AG09319 (cell line): Measurements from ENCODE around the gene ANKEF1.

Experiments used
- DNase-seq: peaks from one replicate; pipeline ENCODE4 v3.0.0-alpha.2; 2010; ENCODE audit warnings: low read depth; ENCODE audit errors: extremely low read depth
- TF ChIP-seq, protein P1 (sequence below): IDR thresholded peaks from 2 replicates; pipeline ENCODE4 v1.5.1; 2011; ENCODE audit warnings: low read depth, mild to moderate bottlenecking, inconsistent platforms, low read length, moderate library complexity

Gene ANKEF1

DNA sequence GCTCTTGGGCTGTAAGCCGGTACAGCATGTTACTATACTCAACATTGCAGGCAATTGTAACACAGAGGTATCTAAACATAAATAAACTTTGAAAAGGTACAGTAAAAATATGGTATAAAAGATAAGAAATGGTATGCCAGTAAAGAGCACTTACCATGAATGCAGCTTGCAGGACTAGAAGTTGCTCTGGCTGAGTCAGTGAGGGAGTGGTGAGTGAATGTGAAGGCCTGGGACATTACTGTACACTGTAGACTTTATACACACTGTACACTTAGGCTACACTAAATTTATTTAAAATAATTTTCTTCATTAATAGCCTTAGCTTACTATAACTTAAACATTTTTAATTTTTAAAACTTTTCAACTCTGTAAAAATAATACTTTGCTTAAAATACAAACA is 37.8 kb upstream of the ANKEF1 start:
- no peak for DNase-seq
- TF ChIP-seq, protein P1, sequence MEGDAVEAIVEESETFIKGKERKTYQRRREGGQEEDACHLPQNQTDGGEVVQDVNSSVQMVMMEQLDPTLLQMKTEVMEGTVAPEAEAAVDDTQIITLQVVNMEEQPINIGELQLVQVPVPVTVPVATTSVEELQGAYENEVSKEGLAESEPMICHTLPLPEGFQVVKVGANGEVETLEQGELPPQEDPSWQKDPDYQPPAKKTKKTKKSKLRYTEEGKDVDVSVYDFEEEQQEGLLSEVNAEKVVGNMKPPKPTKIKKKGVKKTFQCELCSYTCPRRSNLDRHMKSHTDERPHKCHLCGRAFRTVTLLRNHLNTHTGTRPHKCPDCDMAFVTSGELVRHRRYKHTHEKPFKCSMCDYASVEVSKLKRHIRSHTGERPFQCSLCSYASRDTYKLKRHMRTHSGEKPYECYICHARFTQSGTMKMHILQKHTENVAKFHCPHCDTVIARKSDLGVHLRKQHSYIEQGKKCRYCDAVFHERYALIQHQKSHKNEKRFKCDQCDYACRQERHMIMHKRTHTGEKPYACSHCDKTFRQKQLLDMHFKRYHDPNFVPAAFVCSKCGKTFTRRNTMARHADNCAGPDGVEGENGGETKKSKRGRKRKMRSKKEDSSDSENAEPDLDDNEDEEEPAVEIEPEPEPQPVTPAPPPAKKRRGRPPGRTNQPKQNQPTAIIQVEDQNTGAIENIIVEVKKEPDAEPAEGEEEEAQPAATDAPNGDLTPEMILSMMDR = no peak

DNA sequence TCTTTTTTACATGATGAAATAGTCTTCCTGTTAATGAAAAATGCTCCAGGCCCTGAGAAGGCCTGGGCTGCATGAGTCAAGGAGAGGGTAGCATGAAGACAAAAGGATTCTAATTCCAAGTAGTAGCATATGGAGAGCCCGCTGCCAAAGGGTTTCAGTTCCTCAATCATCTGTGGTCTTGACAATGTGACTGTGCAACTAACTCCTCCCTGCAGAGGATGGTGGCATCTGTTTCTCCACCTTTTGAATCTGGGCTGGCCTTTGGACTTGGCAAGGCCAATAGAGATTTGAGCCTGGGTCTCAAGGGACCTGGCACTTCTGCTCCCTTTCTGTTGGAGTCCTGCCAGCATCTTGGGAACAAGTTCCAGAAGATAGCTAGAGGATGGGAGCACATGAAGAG is 35.1 kb upstream of the ANKEF1 start:
- TF ChIP-seq, protein P1 = no peak
- DNase-seq = no peak

DNA sequence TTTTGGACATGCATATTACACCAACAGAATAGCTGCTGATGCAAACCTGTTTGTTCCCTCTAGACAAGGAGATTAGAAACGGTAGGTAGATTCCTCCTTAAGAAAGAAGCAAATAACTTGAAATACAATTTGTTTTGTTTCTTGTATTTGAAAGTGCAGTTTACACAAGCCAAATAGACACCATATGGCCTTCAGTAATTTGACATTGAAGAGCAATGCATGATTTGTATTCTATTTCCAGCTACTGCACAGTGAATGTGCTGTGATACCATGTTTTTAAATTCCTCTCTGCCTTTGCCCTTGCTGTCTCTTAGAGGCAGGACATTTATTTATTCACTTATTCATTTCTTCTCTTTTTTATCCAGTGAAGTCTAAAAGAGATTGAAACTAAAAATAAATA is 31.9 kb upstream of the ANKEF1 start:
- no peak for DNase-seq
- TF ChIP-seq, protein P1 = no peak

DNA sequence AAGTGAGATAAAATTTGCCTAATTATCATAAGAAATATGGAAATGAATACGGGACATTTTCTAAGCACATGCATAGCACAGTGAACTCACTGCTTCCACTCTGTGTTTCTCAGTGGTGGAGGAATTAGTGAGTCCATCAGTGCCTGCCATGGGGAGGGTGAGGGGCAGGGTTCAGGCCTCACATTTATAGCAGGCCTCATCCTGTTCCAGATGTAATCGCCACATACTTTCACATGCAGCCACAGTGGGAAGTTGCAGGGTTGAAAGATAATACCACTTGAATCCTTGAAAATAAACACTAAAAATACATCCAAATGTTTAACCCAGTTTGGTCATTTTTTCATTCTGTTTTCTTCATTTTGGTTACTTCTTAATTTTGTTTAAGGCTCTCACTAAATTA is 29.9 kb upstream of the ANKEF1 start:
- DNase-seq = peak; percentile 12
- TF ChIP-seq, protein P1 = no peak

DNA sequence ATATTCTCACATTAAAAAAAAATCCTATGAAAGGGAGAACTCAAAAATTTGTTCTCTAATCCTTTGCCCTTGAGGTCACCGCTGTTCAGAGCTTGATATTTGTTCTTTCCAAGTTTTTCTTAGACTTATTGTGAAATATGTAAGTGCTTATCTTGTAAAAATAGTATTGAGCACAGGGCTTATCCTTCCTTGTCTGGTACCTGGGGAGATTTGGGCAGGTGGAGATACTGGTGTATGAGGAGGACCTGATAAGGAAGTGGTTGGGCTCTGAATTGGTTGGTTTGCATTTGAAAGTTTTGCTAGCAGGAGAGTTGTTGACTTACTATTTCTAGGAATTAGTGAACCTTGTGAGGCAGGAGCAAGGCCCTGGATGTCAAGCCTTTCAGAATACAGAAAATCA is 28.9 kb upstream of the ANKEF1 start:
- TF ChIP-seq, protein P1 = no peak
- no peak for DNase-seq

DNA sequence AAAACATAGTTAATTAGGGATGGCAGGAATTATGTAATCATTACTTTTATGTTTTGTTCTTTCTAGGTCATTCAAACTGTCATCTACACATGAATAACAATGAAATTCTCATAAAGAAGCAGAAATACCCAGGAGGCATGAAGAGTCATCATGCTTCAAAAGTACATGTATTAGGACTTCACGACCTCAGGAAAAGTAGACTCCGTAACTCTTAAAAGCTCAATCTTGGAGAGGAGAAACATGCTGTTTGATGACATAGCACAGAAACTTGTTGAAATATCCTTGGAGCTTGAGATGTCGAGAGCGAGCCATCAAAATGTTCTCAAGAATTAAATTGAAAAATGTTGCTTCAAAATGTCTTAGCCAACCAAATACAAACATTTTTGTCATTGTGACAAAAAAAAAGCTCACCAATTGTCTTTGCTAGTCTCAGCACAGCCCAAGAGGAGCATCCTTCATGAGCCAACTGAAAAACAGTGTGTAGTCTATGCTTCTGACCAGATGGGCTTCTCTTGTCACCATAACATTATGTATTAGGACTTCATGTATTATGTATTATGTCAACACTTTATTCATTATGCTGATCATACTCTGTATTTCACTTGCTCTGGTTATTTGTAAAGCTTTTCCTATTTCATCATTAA is 28.2 kb upstream of the ANKEF1 start:
- no peak for DNase-seq
- TF ChIP-seq, protein P1 = no peak

DNA sequence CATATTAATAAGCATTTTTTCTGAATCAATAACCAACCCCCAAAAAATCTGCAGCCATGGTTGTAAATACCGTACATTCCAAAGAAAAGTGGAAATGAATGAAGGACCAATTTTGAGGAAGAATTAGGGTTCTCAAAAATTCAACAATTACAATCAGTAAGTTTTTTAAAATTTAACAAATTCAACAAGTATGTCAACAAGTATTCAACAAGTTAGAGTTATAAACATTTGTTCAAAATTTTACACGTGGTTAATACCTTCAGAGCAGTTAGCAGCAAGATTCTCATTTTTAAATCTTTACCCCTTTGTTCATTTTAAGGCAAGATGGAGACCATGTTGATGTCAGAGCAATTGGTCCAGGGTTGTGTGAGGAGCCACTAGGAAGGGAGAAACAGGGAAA is 27.6 kb upstream of the ANKEF1 start:
- TF ChIP-seq, protein P1 = no peak
- no peak for DNase-seq
